K562 treated with DMSO at 1 percent for 24 hours (cell line): ENCODE results near the gene NDUFV1. TPM values are rescaled to one million over a fixed set of nuclear protein-coding genes. Genes with fewer than 3 reads are reported as not detected.

Experiments
- total RNA-seq: library from RNA; unstranded; fragments of 300-600 nt; gene quantifications from 2 replicates; pipeline ENCODE4 v1.2.3, GENCODE V29; 2022; ENCODE audit warnings: low read depth; ENCODE audit not compliant: insufficient read depth

Gene NDUFV1
- total RNA-seq: 248 and 298 TPM in 2 replicates

DNA sequence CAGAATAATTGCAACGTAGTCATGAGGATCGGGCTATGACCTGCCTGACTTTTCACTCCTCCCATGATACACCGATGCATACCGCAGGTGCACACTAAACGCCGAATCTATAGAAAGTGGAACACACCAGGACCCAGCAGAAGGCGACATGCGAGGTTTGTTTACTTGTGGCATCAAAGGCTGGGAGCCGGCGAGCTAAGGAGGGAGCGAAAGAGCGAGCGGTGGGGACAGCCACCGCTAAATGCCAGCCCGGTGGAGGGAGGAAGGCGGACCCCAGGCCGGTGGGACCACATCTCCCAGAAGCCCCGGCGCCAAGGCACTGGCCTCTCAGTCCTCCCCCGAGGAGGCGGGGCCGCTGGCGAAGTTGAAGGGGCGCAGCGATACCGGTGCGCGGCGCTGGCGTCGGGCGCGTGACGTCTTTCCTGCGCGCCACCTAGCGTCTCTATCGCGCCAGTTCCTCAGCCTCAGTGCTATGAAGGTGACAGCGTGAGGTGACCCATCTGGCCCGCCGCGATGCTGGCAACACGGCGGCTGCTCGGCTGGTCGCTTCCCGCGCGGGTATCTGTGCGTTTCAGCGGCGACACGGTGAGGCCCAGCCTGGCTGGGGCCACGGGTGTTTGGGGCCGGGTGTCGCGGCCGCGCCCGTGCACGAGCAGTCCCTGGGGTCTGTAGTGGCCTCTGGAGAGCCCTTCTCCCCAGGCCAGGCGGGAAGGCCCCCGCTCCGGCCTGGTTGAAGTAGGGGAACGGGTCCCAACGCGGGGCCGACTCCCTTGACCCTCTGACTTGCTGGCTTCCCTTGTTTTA lies at the start of gene NDUFV1:
Gene NDUFV1, plus strand, starts transcription at position 445 of the 804 bp plus-strand sequence. Its CDS starts 69 bp downstream, at position 514.

DNA sequence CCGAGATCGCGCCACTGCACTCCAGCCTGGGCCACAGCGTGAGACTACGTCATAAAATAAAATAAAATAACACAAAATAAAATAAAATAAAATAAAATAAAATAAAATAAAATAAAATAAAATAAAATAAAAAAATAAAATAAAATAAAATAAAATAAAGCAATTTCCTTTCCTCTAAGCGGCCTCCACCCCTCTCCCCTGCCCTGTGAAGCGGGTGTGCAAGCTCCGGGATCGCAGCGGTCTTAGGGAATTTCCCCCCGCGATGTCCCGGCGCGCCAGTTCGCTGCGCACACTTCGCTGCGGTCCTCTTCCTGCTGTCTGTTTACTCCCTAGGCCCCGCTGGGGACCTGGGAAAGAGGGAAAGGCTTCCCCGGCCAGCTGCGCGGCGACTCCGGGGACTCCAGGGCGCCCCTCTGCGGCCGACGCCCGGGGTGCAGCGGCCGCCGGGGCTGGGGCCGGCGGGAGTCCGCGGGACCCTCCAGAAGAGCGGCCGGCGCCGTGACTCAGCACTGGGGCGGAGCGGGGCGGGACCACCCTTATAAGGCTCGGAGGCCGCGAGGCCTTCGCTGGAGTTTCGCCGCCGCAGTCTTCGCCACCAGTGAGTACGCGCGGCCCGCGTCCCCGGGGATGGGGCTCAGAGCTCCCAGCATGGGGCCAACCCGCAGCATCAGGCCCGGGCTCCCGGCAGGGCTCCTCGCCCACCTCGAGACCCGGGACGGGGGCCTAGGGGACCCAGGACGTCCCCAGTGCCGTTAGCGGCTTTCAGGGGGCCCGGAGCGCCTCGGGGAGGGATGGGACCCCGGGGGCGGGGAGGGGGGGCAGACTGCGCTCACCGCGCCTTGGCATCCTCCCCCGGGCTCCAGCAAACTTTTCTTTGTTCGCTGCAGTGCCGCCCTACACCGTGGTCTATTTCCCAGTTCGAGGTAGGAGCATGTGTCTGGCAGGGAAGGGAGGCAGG lies 23.2 kb upstream of the NDUFV1 start, which contains the start of gene GSTP1:
Gene GSTP1, plus strand, starts transcription at position 566 of the 958 bp plus-strand sequence. Its CDS starts 32 bp downstream, at position 598.

DNA sequence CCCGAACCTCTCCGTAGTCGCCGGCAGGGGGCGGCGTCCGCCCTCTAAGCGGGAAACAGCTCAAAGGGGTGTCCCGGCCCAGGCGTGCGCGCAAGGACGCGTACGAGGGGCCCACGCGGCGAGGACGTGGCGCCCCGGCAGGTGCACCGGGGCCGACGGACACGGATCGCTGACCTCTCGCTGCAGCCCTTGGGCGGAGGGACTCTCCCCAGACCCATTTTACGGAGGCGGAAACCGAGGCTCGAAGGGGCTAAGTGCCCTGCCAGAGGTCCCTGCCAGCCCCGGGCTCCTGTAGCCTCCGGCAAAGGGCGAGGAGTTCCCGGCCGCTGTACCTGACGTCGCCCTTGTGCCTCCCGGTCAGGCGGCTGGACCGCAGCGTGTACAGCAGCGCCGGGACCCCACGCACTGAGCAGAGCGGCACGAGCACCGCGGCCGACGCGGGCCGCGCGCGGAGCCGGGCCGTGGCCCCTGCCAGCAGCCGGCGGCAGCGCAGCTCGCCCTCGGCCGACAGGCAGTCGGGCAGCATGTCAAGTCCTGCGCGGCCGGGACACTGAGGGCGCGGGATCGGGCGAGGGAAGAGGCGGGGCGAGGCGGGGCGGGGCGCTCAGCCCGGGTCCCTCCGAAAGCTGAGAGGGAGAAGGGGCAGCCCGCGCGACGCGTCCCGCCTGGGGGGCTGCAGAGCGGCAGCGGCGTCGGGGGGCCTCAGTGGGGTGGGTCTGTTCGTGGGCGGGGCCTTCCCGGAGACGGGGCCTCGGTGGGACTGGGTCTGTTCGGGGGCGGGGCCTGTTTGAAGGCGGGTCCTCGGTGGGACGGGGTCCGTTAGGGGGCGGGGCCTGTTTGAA lies 22.9 kb downstream of the NDUFV1 start, which contains the start of gene NUDT8:
Gene NUDT8, minus strand, starts transcription at position 552 of the 842 bp plus-strand sequence. Its CDS starts 26 bp downstream, at position 526.

DNA sequence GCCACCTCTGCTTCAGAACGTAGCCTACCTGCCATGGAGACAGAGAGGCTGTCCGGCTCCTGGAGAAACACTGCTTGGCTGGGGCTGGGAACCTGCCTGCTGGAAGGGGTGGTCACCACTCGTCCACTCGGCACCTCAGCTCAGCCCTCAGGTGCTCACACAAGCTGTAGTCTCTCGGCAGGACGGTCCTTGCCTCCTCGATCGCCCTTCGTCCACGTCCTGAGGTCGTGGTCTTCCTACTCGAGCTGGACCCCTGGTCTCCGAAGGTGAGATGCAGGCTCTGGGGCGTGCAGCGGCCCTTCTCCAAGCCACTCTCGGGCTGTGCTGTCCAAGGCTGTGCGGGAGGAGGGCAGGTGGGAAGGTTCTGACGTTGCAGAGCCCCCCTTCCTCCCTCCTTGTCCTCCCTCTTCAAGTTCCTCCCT lies 32.7 kb downstream of the NDUFV1 start, which contains the start of gene TBX10:
Gene TBX10, minus strand, starts transcription at position 326 of the 422 bp plus-strand sequence. Its CDS starts 291 bp downstream, at position 35.

Other genes starting within 250 kb of the NDUFV1 start
- gene CLCF1, start 233.3 kb upstream of the NDUFV1 start, total RNA-seq: 3.6 and 3.7 TPM in 2 replicates
- 55.0 and 57.0 TPM in 2 replicates for gene RAD9A, start 214.9 kb upstream of the NDUFV1 start, total RNA-seq
- gene PPP1CA, start 205.1 kb upstream of the NDUFV1 start, total RNA-seq: 384 and 414 TPM in 2 replicates
- gene TBC1D10C, start 202.9 kb upstream of the NDUFV1 start, total RNA-seq: 1.0 and 1.7 TPM in 2 replicates
- gene CARNS1, start 191.3 kb upstream of the NDUFV1 start, total RNA-seq: 0.20 TPM in 1 of 2 replicates, not detected in the other
- 110 and 111 TPM in 2 replicates for gene RPS6KB2, start 178.4 kb upstream of the NDUFV1 start, total RNA-seq
- 2.6 and 4.1 TPM in 2 replicates for gene PTPRCAP, start 169.3 kb upstream of the NDUFV1 start, total RNA-seq
- gene CORO1B, start 163.5 kb upstream of the NDUFV1 start, total RNA-seq: 282 and 302 TPM in 2 replicates
- not detected in 2 replicates for gene GPR152, start 154.2 kb upstream of the NDUFV1 start, total RNA-seq
- not detected in 2 replicates for gene CABP4, start 151.6 kb upstream of the NDUFV1 start, total RNA-seq
- 42.4 and 59.3 TPM in 2 replicates for gene TMEM134, start 137.7 kb upstream of the NDUFV1 start, total RNA-seq
- gene AIP, start 123.9 kb upstream of the NDUFV1 start, total RNA-seq: 121 and 135 TPM in 2 replicates
- 54.2 and 68.6 TPM in 2 replicates for gene PITPNM1, start 101.6 kb upstream of the NDUFV1 start, total RNA-seq
- gene CDK2AP2, start 98.8 kb upstream of the NDUFV1 start, total RNA-seq: 120 and 125 TPM in 2 replicates
- not detected in 2 replicates for gene CABP2, start 83.5 kb upstream of the NDUFV1 start, total RNA-seq
- 2,484 and 2,621 TPM in 2 replicates for gene GSTP1, start 23.1 kb upstream of the NDUFV1 start, total RNA-seq
- 26.7 and 30.8 TPM in 2 replicates for gene NUDT8, start 23.0 kb downstream of the NDUFV1 start, total RNA-seq
- gene TBX10, start 32.8 kb downstream of the NDUFV1 start, total RNA-seq: 0.30 TPM in 1 of 2 replicates, not detected in the other
- not detected in 2 replicates for gene ACY3, start 43.8 kb downstream of the NDUFV1 start, total RNA-seq
- not detected in 2 replicates for gene ALDH3B2, start 67.7 kb downstream of the NDUFV1 start, total RNA-seq